Neural cell (in vitro differentiated cells): ENCODE results near the gene REEP1. TPM values are rescaled to one million over a fixed set of nuclear protein-coding genes. Genes with fewer than 3 reads are reported as not detected.
"Not testable (repeated sequence)": the region's sequence is repeated elsewhere in the genome, so short reads cannot be mapped to it uniquely, and the experiment has no call there.

Experiments
- H2AFZ ChIP-seq: fragments of 200-600, 300-800 bp; sonication (generic), shearing (Covaris generic); 2 replicates; pipeline ENCODE4 v1.6.0; 2014; ENCODE audit warnings: low read depth, mild to moderate bottlenecking, antibody characterized with exemption, low read length, moderate library complexity
- H3F3A ChIP-seq: fragments of 200-600 bp; shearing (Covaris generic); 2 replicates; pipeline ENCODE4 v1.6.1; 2016; ENCODE audit warnings: mild to moderate bottlenecking, moderate library complexity, mixed read lengths, antibody characterized with exemption, low read length; ENCODE audit not compliant: insufficient read depth, poor library complexity, severe bottlenecking
- H3K27ac ChIP-seq: fragments of 200-600, 300-800 bp; sonication (generic), shearing (Covaris generic); 2 replicates; pipeline ENCODE4 v1.5.1; 2014; ENCODE audit warnings: mild to moderate bottlenecking, low read length, moderate library complexity
- H3K27me3 ChIP-seq: fragments of 300-800, 200-600 bp; sonication (generic), shearing (Covaris generic); 2 replicates; pipeline ENCODE4 v1.6.0; 2014; ENCODE audit warnings: mild to moderate bottlenecking, low read depth, low read length, moderate library complexity; ENCODE audit not compliant: insufficient read depth
- H3K36me3 ChIP-seq: fragments of 300-800, 200-600 bp; sonication (generic), shearing (Covaris generic); 2 replicates; pipeline ENCODE4 v1.5.1; 2014; ENCODE audit warnings: mild to moderate bottlenecking, antibody characterized with exemption, low read length, moderate library complexity; ENCODE audit not compliant: insufficient read depth
- H3K4me2 ChIP-seq: fragments of 300-800, 200-600 bp; sonication (generic), shearing (Covaris generic); 2 replicates; pipeline ENCODE4 v1.6.0; 2014; ENCODE audit warnings: mild to moderate bottlenecking, low read length
- H3K4me3 ChIP-seq: fragments of 300-800, 200-600 bp; sonication (generic), shearing (Covaris generic); 2 replicates; pipeline ENCODE4 v1.5.1; 2014; ENCODE audit warnings: mild to moderate bottlenecking, low read length, moderate library complexity
- H3K79me2 ChIP-seq: fragments of 200-600 bp; shearing (Covaris generic); replicated peaks from 2 replicates; pipeline ENCODE4 v1.6.0; 2014; ENCODE audit warnings: mild to moderate bottlenecking, low read length, moderate library complexity; ENCODE audit not compliant: insufficient read depth
- H3K9ac ChIP-seq: fragments of 300-800, 200-600 bp; sonication (generic), shearing (Covaris generic); 2 replicates; pipeline ENCODE4 v1.6.1; 2016; ENCODE audit warnings: mild to moderate bottlenecking, low read length, mixed read lengths
- H3K9me2 ChIP-seq: fragments of 200-600 bp; shearing (Covaris generic); 2 replicates; pipeline ENCODE4 v1.6.1; 2016; ENCODE audit warnings: mild to moderate bottlenecking, low read length, mixed read lengths; ENCODE audit not compliant: insufficient read depth
- H3K9me3 ChIP-seq: fragments of 200-600, 300-800 bp; sonication (generic), shearing (Covaris generic); 2 replicates; pipeline ENCODE4 v1.6.1; 2016; ENCODE audit warnings: mild to moderate bottlenecking, mixed run types, low read length, moderate library complexity, mixed read lengths
- H4K20me1 ChIP-seq: fragments of 200-600 bp; shearing (Covaris generic); 2 replicates; pipeline ENCODE4 v1.6.1; 2016; ENCODE audit warnings: mild to moderate bottlenecking, mixed run types; ENCODE audit not compliant: insufficient read depth
- EP300 ChIP-seq: fragments of 450-650 bp; conservative IDR thresholded peaks from 2 replicates; pipeline ENCODE4 v1.6.1; 2014; ENCODE audit warnings: antibody characterized with exemption, mild to moderate bottlenecking, moderate library complexity; ENCODE audit not compliant: poor library complexity, severe bottlenecking
- EZH2 ChIP-seq: fragments of 200-600, 300-800 bp; shearing (Covaris generic), sonication (generic); IDR thresholded peaks from 2 replicates; pipeline ENCODE4 v1.6.1; 2014; ENCODE audit warnings: antibody characterized with exemption, low read length, borderline replicate concordance, mild to moderate bottlenecking; ENCODE audit not compliant: insufficient read depth, poor library complexity, severe bottlenecking
- MXI1 ChIP-seq: fragments of 450-650 bp; conservative IDR thresholded peaks from 2 replicates; pipeline ENCODE4 v1.6.1; 2014; ENCODE audit warnings: antibody characterized with exemption, mild to moderate bottlenecking; ENCODE audit not compliant: poor library complexity, severe bottlenecking
- POLR2AphosphoS5 ChIP-seq: IDR thresholded peaks from 2 replicates; pipeline ENCODE4 v1.6.1; 2012
- RAD21 ChIP-seq: fragments of 450-650 bp; conservative IDR thresholded peaks from 2 replicates; pipeline ENCODE4 v1.6.1; 2014; ENCODE audit warnings: antibody characterized with exemption, mild to moderate bottlenecking, moderate library complexity
- REST ChIP-seq: IDR thresholded peaks from 2 replicates; pipeline ENCODE4 v1.6.1; 2012; ENCODE audit warnings: borderline replicate concordance
- SMC3 ChIP-seq: fragments of 450-650 bp; conservative IDR thresholded peaks from 2 replicates; pipeline ENCODE4 v1.6.1; 2014; ENCODE audit warnings: antibody characterized with exemption, mild to moderate bottlenecking, moderate library complexity; ENCODE audit not compliant: poor library complexity
- TAF1 ChIP-seq: IDR thresholded peaks from 2 replicates; pipeline ENCODE4 v1.6.1; 2012; ENCODE audit warnings: low read depth
- polyA plus RNA-seq: library from polyadenylated mRNA; depleted of rRNA; stranded (reverse); fragments of >200 nt; gene quantifications from 2 replicates; pipeline ENCODE4 v1.2.3, GENCODE V29; 2014
- TF ChIP-seq, protein P1 (sequence below): fragments of 450-650 bp; IDR thresholded peaks from 2 replicates; pipeline ENCODE4 v1.5.1; 2014; ENCODE audit warnings: antibody characterized with exemption, mild to moderate bottlenecking, moderate library complexity; ENCODE audit not compliant: poor library complexity, severe bottlenecking

Gene REEP1
- polyA plus RNA-seq, 1 donor from 2014 or later, result 121 TPM

- H4K20me1 ChIP-seq, result no peaks in the 10 kb centered on the region
- H3K9ac ChIP-seq, result no peak overlapping the region
- H3K27me3 ChIP-seq, result no peaks in the 10 kb centered on the region
- no peaks in the 10 kb centered on the region for H3K36me3 ChIP-seq
- H3F3A ChIP-seq, result no peaks in the 10 kb centered on the region
- no peak overlapping the region for H2AFZ ChIP-seq
- TF ChIP-seq RAD21 (no peak), SMC3 (peak; percentile 55)
- TF ChIP-seq, protein P1, sequence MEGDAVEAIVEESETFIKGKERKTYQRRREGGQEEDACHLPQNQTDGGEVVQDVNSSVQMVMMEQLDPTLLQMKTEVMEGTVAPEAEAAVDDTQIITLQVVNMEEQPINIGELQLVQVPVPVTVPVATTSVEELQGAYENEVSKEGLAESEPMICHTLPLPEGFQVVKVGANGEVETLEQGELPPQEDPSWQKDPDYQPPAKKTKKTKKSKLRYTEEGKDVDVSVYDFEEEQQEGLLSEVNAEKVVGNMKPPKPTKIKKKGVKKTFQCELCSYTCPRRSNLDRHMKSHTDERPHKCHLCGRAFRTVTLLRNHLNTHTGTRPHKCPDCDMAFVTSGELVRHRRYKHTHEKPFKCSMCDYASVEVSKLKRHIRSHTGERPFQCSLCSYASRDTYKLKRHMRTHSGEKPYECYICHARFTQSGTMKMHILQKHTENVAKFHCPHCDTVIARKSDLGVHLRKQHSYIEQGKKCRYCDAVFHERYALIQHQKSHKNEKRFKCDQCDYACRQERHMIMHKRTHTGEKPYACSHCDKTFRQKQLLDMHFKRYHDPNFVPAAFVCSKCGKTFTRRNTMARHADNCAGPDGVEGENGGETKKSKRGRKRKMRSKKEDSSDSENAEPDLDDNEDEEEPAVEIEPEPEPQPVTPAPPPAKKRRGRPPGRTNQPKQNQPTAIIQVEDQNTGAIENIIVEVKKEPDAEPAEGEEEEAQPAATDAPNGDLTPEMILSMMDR, result no peak
- H3K9me2 ChIP-seq, result no peaks in the 10 kb centered on the region
- H3K4me3 ChIP-seq, result peak overlapping the region; percentile 25
- H3K4me2 ChIP-seq, result no peak overlapping the region
- H3K9me3 ChIP-seq, result no peaks in the 10 kb centered on the region
- H3K79me2 ChIP-seq, result peaks cover 11% of the 10 kb centered on the region
- no peak overlapping the region for H3K27ac ChIP-seq
Observed at GRCh38 chr2:86201671-86202335, 135.6 kb downstream of the REEP1 start.

- not testable (repeated sequence) for H3K36me3 ChIP-seq, H3K27ac ChIP-seq, H2AFZ ChIP-seq, H3K9me2 ChIP-seq, H3K4me2 ChIP-seq, H3K27me3 ChIP-seq, H3F3A ChIP-seq, H3K9ac ChIP-seq, H3K9me3 ChIP-seq, H4K20me1 ChIP-seq
- H3K4me3 ChIP-seq, result peak overlapping the region; percentile 73
- peaks cover 11% of the 10 kb centered on the region for H3K79me2 ChIP-seq
Observed at GRCh38 chr2:86200564-86200963, 136.9 kb downstream of the REEP1 start.

DNA sequence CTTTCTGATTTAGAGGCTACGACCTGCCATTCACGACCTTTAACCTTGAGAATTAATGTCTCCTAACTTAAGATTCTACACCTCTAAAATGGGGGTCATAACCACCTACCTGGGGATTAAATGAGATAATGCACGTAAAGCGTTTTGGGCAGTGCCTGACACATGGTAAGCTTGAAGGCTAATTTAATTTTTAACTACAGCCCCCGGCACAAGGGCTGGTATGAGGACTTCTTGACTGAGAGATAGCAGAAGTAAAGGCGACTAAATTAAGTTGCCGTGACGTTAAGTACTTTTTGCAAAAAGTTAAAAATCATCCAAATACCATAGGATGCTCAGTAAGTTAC, 137.6 kb downstream of the REEP1 start:
- peak overlapping the region; percentile 68 for H3K4me2 ChIP-seq
- peaks cover 11% of the 10 kb centered on the region for H3K79me2 ChIP-seq
- H3F3A ChIP-seq, result no peaks in the 10 kb centered on the region
- H4K20me1 ChIP-seq, result no peaks in the 10 kb centered on the region
- TF ChIP-seq TAF1, result no peak
- TF ChIP-seq SMC3, result no peak
- TF ChIP-seq, protein P1, result no peak
- TF ChIP-seq EP300, result no peak
- no peak for TF ChIP-seq MXI1
- no peak for TF ChIP-seq REST
- no peak for TF ChIP-seq RAD21
- TF ChIP-seq POLR2AphosphoS5, result no peak
- TF ChIP-seq EZH2, result no peak
- H3K4me3 ChIP-seq, result peak overlapping the region; percentile 73
- peak overlapping the region; percentile 72 for H3K9ac ChIP-seq
- H3K27ac ChIP-seq, result peak overlapping the region; percentile 38
- H3K27me3 ChIP-seq, result no peaks in the 10 kb centered on the region
- H2AFZ ChIP-seq, result peak overlapping the region; percentile 69
- no peaks in the 10 kb centered on the region for H3K9me3 ChIP-seq
- H3K9me2 ChIP-seq, result no peaks in the 10 kb centered on the region
- no peaks in the 10 kb centered on the region for H3K36me3 ChIP-seq
